ENCODE data around the gene DAPK3. TPM values are rescaled to one million over a fixed set of nuclear protein-coding genes. Genes with fewer than 3 reads are reported as not detected.
"Not testable (repeated sequence)": the region's sequence is repeated elsewhere in the genome, so short reads cannot be mapped to it uniquely, and the experiment has no call there.

DAPK3 gene
- total RNA-seq, 1 experiment from 2014 or later = 38.1 TPM

DNA sequence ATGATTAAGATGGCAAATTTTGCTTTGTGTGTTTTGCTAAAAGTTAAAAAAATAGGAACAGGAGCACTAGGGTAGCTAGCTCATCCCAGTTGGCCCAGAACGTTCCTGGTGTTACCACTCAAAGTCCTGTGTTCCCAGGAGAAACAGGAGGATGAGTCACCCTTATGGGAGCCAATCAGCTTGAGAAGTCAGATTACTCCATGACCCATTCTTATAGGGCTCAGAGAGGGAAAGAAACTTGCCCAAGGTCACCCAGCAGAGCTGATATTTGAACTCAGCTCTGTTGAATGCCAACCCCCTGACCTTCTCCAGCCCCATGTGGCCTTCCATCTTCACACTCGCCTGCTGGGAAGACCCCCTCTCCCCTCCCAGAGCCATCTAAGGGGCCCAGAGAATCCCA lies 25.1 kb downstream of the DAPK3 start:
- no peaks in the 10 kb centered on the region for H3F3A ChIP-seq (ENCODE audit: insufficient read depth, low read depth)
- POLR2A ChIA-PET (ENCODE audit: unreplicated experiment) = no interaction called here
- no peak for DNase-seq
- no peak overlapping the region for H3K4me3 ChIP-seq
- H3K4me1 ChIP-seq (replicated peaks; ENCODE audit: insufficient read depth) = no peaks in the 10 kb centered on the region
- no peaks in the 10 kb centered on the region for H3K27me3 ChIP-seq (ENCODE audit: insufficient read depth, low read depth)
- intact Hi-C loops (cut with micrococcal nuclease; ENCODE audit: unreplicated experiment) = no loop called here
- H3K9me3 ChIP-seq (ENCODE audit: insufficient read depth, low read depth) = no peaks in the 10 kb centered on the region
- H3K36me3 ChIP-seq (ENCODE audit: low read depth) = no peaks in the 10 kb centered on the region
- TF ChIP-seq, protein P1, sequence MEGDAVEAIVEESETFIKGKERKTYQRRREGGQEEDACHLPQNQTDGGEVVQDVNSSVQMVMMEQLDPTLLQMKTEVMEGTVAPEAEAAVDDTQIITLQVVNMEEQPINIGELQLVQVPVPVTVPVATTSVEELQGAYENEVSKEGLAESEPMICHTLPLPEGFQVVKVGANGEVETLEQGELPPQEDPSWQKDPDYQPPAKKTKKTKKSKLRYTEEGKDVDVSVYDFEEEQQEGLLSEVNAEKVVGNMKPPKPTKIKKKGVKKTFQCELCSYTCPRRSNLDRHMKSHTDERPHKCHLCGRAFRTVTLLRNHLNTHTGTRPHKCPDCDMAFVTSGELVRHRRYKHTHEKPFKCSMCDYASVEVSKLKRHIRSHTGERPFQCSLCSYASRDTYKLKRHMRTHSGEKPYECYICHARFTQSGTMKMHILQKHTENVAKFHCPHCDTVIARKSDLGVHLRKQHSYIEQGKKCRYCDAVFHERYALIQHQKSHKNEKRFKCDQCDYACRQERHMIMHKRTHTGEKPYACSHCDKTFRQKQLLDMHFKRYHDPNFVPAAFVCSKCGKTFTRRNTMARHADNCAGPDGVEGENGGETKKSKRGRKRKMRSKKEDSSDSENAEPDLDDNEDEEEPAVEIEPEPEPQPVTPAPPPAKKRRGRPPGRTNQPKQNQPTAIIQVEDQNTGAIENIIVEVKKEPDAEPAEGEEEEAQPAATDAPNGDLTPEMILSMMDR (conservative IDR thresholded peaks at IDR 0.05) = no peak
- TF ChIP-seq EZH2 (IDR thresholded peaks at IDR 0.05; ENCODE audit: low read depth) = no peak
- H3K4me2 ChIP-seq = no peak overlapping the region
- H3K27ac ChIP-seq = no peak overlapping the region
- CTCF ChIA-PET = interaction anchor here (0.5 kb wide), 1 partner anchor 48 kb away, joined by 3 read pairs; no protein-coding TSS in a partner anchor
- BruUV-seq (replicated peaks) = no TSS peak
- no peaks in the 10 kb centered on the region for H3K9me2 ChIP-seq (ENCODE audit: insufficient read depth)
- no peaks in the 10 kb centered on the region for H3K79me2 ChIP-seq (ENCODE audit: low read depth)
- no peak overlapping the region for H2AFZ ChIP-seq
- no peaks in the 10 kb centered on the region for H4K20me1 ChIP-seq (ENCODE audit: insufficient read depth)

DNA sequence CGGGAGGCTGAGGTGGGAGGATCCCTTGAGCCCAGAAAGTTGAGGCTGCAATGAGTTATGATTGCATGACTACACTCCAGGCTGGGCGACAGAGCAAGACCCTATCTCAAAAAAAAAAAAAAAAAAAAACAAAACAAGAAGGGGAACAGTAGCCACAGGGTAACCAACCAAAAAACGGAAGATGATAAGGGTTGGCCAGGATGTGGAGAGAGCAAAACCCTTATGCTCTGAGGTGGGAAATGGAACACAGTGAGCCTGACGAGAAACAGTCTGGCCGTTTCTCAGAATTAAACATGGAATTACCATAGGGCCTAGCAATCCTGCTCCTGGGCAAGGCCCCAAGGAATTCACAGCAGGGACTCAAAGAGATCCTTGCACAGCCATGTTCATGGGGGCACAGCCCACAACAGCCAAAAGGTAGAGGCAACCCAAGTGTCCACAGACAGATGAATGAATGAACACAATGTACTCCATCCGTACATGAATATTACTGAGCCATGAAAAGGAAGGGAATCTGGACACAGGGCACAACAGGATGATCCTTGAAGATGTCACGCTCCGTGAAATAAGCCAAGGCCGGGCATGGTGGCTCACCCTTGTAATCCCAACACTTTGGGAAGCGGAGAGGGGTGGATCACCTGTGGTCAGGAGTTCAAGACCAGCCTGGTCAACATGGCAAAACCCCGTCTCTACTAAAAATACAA lies 26.7 kb downstream of the DAPK3 start:
- Histone ChIP-seq H3F3A (ENCODE audit: insufficient read depth, low read depth) (no peaks in the 10 kb centered on the region), H4K20me1 (ENCODE audit: insufficient read depth) (no peaks in the 10 kb centered on the region), H3K36me3 (ENCODE audit: low read depth) (no peaks in the 10 kb centered on the region), H3K27me3 (ENCODE audit: insufficient read depth, low read depth) (no peaks in the 10 kb centered on the region), H3K4me3 (no peak overlapping the region), H3K9me2 (ENCODE audit: insufficient read depth) (no peaks in the 10 kb centered on the region), H3K4me1 (replicated peaks; ENCODE audit: insufficient read depth) (no peaks in the 10 kb centered on the region), H3K27ac (no peak overlapping the region), H3K4me2 (no peak overlapping the region), H3K79me2 (ENCODE audit: low read depth) (no peaks in the 10 kb centered on the region), H3K9me3 (ENCODE audit: insufficient read depth, low read depth) (no peaks in the 10 kb centered on the region), H2AFZ (no peak overlapping the region)
- no TSS peak for BruUV-seq (replicated peaks)
- TF ChIP-seq, protein P1 (conservative IDR thresholded peaks at IDR 0.05) = no peak
- no peak for TF ChIP-seq EZH2 (IDR thresholded peaks at IDR 0.05; ENCODE audit: low read depth)
- POLR2A ChIA-PET (ENCODE audit: unreplicated experiment) = no interaction called here
- CTCF ChIA-PET = no interaction called here
- intact Hi-C loops (cut with micrococcal nuclease; ENCODE audit: unreplicated experiment) = no loop called here
- no peak for DNase-seq

DNA sequence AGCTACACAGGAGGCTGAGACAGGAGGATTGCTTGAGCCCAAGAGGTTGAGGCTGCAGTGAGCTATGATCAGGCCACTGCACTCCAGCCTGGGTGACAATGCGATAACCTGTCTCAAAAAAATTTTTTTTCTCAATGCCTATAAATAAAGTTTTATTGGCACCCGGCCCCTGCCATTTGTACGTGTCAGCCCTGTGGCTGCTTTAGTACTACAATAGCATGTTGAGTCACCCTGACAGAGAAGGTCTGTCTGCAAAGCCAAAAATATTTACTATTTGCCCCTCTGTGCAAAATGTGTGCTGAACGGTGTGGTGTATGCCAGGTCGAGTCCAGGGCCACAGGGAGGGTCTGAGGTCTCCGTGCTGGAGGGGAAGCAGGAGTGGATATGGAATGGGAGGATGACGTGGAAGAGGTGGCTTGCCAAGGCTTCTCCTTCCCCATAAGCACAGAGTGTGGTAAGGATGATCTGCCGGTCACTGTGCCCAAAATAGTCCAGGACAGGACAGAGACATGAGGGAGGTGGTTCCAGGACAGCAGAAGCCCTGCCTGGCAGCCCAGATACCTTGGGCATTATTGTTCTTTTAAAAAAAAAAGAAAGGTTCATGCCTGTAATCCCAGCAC lies 28.0 kb downstream of the DAPK3 start:
- Histone ChIP-seq H3K9me3 (ENCODE audit: insufficient read depth, low read depth) (no peaks in the 10 kb centered on the region), H3K27ac (no peak overlapping the region), H3K27me3 (ENCODE audit: insufficient read depth, low read depth) (no peaks in the 10 kb centered on the region), H3K79me2 (ENCODE audit: low read depth) (no peaks in the 10 kb centered on the region), H3F3A (ENCODE audit: insufficient read depth, low read depth) (no peaks in the 10 kb centered on the region), H3K9me2 (ENCODE audit: insufficient read depth) (no peaks in the 10 kb centered on the region), H4K20me1 (ENCODE audit: insufficient read depth) (no peaks in the 10 kb centered on the region), H3K4me1 (replicated peaks; ENCODE audit: insufficient read depth) (no peaks in the 10 kb centered on the region), H3K4me3 (no peak overlapping the region), H3K4me2 (no peak overlapping the region), H3K36me3 (ENCODE audit: low read depth) (no peaks in the 10 kb centered on the region), H2AFZ (no peak overlapping the region)
- no peak for DNase-seq
- intact Hi-C loops (cut with micrococcal nuclease; ENCODE audit: unreplicated experiment) = no loop called here
- ChIA-PET CTCF (no interaction called here), POLR2A (ENCODE audit: unreplicated experiment) (no interaction called here)
- TF ChIP-seq, protein P1 (conservative IDR thresholded peaks at IDR 0.05) = no peak
- no peak for TF ChIP-seq EZH2 (IDR thresholded peaks at IDR 0.05; ENCODE audit: low read depth)
- no TSS peak for BruUV-seq (replicated peaks)

DNA sequence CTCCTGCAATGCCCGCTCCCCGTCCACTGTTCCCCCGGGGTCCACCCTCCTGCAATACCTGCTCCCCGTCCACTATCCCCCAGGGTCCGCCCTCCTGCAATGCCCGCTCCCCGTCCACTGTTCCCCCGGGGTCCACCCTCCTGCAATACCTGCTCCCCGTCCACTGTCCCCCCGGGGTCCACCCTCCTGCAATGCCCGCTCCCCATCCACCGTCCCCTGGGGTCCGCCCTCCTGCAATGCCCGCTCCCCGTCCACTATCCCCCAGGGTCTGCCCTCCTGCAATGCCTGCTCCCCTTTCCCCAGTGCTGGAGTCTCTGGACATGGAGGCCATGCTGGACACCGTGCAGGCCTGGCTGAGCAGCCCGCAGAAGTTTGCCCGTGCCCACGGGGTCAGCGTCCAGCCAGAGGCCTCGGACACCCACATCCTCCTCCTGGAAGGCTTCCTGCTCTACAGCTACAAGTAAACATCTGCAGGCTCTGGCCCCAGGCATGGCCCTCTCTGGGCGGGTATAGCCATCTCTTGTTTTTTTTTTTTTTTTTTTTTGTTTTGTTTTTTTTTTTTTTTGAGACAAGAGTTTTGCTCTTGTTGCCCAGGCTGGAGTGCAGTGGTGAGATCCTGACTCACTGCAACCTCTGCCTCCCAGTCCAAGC lies 32.5 kb downstream of the DAPK3 start:
- DNase-seq; BruUV-seq (replicated peaks); H3K79me2 ChIP-seq (ENCODE audit: low read depth); H3K4me1 ChIP-seq (replicated peaks; ENCODE audit: insufficient read depth); H4K20me1 ChIP-seq (ENCODE audit: insufficient read depth); CTCF ChIA-PET; H2AFZ ChIP-seq; H3K9me2 ChIP-seq (ENCODE audit: insufficient read depth); intact Hi-C loops (cut with micrococcal nuclease; ENCODE audit: unreplicated experiment); POLR2A ChIA-PET (ENCODE audit: unreplicated experiment); H3K27me3 ChIP-seq (ENCODE audit: insufficient read depth, low read depth); H3K4me2 ChIP-seq; H3K4me3 ChIP-seq; H3K36me3 ChIP-seq (ENCODE audit: low read depth); H3K9me3 ChIP-seq (ENCODE audit: insufficient read depth, low read depth); H3K27ac ChIP-seq; H3F3A ChIP-seq (ENCODE audit: insufficient read depth, low read depth): not testable (repeated sequence)

Measured in PC-9 (cell line).